ENCODE results near the gene ARIH2.

ARIH2 gene

GRCh38 chr3:48929358-48930035, 10.9 kb downstream of the ARIH2 start:
- no peak for DNase-seq (ENCODE audit: low spot score)

- DNase-seq (ENCODE audit: low spot score), result no peak
Observed at GRCh38 chr3:48930590-48930989, 11.9 kb downstream of the ARIH2 start.

GRCh38 chr3:48931944-48932580, 13.4 kb downstream of the ARIH2 start:
- DNase-seq (ENCODE audit: low spot score), result no peak

DNA sequence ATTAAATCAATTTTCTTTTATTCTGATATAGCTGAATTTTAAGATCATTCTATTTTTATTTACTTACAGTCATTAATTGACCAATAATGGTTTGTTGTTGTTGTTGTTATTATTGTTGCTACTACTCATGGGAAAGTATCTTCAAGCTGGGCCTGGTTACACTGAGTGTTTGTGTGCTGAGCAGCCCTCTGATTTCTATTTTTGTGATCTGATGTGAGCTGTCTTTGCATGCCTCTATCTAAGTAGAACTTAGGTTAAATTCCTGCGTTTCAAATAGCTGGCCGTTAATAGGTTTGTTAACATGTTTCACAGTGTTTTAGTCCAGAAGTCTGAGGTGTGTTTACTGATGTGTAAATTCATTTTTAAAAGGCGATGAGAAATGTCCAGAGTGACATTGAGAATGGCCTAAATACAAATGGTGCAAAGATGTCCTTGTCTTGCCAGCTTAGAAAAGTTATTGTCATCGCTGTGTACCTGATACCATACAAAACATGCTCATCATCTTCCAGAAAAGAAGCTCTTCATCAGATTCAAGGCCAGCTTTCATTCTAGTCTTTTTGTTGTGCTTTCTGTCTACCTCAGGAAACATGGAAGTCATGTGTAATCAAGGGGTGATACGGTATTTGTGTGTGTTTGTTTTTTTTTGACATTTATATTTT, 15.8 kb downstream of the ARIH2 start:
- DNase-seq (ENCODE audit: low spot score), result no peak

DNA sequence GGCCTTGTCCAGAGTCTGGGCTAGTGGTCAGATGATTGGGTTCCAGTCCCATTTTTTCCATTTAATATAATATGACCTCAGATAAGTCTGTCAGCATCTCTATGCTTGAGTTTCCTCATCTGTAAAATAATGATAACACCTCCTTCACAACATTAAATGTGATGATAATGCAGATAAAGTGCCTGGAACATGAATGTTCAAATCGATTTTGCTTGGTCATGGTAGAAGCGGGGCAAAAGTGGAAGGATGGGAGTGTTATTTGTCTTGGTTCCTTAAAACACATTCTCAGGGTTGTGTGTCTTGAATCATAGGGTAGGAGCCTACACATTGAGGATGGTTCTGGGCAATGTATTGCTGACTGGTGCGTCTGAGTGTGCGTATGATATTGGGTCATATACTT, 16.9 kb downstream of the ARIH2 start:
- no peak for DNase-seq (ENCODE audit: low spot score)

DNA sequence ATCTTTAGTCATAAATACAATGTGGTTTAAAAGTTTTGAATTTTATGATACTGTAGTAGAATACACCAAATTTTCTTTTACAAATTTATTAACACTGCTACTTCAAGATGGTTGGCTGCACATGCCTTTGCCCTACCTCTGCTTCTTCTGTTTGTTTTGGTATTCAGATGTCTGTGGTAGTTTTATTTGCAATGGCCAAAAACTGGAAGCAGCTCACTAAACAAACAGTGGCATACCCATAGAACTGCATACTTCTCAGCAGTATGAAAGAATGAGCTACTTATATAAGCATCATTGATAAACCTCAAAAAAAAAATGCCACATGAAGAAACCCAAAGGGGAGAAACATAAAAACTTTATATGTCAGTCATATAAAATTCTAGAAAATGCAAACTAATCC, 19.5 kb downstream of the ARIH2 start:
- no peak for DNase-seq (ENCODE audit: low spot score)

GRCh38 chr3:48938689-48939088, 20.0 kb downstream of the ARIH2 start:
- DNase-seq (ENCODE audit: low spot score), result no peak

DNA sequence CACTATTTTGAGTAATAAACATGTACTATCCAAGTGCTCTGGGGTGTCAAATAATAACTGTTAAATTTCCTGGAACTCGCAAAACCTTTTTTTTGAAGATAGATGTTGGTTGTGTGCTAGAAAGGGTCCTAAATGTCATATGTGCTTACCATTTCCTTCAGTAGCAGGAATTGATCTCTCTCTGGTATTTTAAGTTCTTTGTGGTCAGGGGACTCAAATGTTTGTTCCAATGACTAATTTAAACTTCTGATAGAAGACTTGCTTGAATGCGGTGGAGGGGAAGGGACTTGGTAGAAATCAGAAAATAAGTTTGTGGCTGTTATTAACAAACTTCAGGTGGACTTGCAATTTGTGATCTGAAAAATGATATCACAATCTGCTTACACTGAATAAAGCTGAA, 26.8 kb downstream of the ARIH2 start:
- DNase-seq (ENCODE audit: low spot score), result no peak

DNA sequence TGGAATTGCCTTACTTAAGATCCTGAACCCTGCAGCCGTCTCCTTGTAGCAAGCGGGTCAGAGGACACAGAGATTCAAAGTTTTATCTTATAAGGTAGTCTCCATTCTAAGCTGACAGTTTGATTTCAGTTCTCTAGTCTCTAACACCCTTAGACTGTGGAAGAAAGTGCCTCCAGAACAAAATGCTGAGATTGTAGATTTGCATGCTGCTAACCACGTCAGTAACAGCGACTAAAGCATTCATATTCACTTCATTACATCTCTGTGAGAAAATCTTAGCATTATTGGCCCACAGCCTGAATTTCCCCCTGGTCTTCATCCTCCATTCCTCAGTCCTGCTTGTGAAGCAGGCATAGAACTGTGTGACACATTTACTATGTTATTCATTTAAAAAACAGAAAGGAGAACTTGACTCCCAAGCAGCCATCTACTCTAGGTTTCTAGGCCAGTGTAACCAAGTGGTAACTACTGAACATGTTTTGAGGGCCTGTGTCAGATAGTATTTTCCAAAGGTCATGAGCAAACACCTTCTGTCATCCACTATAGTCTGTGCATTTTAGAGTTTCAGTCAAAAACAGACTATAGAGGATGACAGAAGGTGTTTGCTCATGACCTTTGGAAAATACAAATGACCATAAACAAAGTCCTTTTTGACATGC, 27.4 kb downstream of the ARIH2 start:
- DNase-seq (ENCODE audit: low spot score), result no peak

DNA sequence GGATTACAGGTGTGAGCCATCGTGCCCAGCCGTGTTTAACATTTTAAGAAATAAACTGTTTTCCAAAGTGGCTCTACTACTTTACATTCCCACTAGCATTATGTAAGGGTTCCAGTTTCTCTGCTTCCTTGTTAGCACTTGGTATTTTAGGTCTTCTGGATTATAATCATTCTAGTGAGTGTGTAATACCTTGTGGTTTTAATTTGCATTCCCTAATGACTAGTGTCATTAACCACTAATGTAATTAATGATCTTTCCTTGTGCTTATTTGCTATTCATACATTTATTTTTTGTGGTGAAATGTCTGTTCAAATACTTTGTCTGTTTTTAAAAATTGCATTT, 30.7 kb downstream of the ARIH2 start:
- no peak for DNase-seq (ENCODE audit: low spot score)

GRCh38 chr3:48950051-48950450, 31.4 kb downstream of the ARIH2 start:
- no peak for DNase-seq (ENCODE audit: low spot score)

DNA sequence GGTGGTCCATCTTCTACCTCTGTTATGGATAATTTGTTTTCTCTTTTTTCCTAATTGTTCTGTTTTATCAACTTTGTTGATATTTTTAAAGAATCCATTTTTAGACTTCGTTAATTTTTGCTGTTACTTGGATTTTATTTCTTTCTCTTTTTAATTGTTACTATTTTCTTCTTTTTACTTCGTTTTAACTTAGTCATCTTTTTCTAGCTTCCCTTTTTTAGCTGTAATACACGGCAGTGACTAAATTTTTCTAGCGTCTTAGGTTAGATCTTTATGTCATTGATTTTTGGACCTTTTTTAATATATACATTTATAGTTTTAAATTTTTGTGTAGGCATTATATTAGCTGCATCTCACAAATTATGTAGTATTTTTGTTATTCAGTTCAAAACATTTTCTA, 33.1 kb downstream of the ARIH2 start:
- DNase-seq (ENCODE audit: low spot score), result no peak

DNA sequence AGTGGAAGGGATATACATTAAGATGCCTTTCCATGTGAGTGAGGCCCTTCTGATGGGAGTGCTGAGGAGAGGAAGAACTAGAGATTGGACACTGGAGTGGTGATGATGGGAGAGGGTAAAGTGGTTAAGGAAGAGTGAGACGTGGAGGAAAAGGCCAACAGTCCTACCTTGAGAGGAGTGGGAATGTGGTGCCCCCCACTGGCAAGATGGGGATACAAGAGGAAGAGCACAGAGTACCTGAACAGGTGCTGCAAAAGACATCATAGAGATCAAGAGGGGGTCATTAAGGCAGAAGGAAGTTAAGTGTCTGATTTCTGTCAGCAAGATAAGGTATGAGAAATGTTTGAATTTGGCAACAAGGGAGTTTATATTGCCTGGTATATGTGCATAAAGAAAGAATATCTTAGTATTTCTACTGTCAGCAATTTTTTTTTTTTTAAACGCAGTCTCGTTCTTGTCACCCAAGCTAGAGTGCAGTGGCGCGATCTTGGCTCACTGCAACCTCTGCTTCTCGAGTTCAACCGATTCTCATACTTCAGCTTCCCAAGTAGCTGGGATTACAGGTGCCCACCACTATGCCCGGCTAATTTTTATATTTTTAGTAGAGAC, 34.0 kb downstream of the ARIH2 start:
- no peak for DNase-seq (ENCODE audit: low spot score)

DNA sequence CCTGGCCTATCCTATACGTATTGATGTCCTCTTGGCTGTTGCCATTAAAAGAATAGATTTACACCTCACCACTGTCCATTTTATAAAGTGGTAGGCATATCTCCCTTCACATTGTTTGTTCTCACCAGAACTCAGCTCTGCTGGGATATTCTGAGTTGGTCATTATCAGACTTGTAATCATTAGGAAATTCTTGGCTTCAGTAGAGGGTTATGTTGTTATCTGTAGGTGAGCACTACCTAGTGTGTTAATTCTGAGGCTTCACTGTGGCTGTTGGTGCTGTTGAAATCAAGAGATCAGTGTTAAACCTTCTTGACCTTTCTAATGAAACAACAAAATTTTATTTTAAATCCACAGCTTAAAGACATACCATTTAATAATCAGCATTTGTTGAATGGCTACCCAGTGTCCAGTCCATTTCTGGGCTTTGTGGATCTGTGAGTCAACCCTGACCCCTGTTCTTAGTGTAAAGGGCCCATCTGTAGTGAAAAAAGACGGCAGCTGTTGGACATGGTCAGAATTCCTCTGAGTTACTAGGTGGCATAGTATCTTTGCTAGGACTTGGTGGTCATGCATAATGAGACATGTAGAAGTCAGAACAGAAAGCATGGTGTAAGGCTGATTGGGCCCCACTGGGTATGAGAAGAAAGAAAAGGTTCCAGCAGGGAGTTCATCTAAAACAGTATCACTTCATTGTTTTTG, 38.5 kb downstream of the ARIH2 start:
- DNase-seq (ENCODE audit: low spot score), result no peak

DNA sequence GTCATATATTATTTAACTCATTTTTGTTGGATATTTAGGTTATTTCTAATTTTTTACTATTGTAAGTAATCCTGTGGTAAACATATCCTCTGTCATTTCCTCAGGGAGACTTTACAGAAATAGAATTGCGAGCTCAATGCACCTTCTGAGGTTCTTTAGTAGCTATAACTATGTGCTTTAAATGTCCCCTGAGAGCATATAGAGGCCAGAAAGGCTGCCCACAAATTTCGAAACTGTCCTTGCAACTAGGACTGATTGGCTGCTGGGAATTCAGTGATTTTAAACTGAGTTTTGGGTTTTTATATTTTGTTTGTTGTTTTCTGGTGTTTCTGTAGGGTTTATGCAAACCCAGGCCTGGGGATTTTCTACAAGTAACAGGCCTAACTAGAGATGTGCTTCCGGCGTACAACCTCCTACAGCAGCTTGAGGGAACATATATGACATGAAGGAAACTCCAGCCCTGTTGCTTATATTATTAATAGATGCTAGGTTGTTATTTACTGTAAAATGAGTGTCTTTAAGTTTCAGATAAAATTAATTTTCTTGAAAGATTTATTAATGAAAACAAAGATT, 42.3 kb downstream of the ARIH2 start:
- DNase-seq (ENCODE audit: low spot score), result no peak

DNA sequence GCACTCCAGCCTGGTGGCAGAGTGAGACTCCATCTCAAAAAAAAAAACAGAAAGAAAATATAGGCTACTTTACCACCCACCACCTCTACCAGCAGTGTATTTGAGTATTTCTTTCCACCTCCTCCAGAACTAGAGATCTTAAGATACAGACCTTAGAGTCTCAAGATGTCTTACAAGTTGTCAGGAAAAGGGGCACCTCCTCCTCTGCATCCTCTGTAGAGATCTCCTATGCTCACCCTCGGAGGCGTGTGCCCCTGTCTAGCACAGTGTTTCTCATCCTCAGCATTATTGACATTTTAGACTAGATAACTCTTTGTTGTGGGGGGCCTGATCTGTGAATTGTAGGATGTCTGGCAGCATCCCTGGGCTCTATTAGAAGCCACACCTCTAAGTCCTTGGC, 43.7 kb downstream of the ARIH2 start:
- DNase-seq (ENCODE audit: low spot score), result no peak

DNA sequence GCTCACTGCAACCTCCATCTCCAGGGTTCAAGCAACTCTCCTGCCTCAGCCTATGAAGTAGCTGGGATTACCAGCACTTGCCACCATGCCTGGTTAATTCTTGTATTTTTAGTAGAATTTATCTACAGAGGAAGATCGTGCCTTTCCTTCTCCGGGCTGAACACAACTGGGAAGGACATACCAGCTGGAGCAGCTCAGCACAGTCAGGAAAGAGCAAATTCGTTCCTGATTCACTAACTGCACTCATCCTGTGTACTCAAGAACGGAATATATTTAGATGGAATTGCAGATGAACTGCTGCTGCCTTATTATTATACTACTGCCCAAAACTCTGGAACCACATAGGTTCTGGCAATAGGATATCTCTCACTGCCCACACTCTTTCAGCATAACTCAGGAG, 44.3 kb downstream of the ARIH2 start:
- no peak for DNase-seq (ENCODE audit: low spot score)

GRCh38 chr3:48963591-48963990, 44.9 kb downstream of the ARIH2 start:
- DNase-seq (ENCODE audit: low spot score), result no peak

DNA sequence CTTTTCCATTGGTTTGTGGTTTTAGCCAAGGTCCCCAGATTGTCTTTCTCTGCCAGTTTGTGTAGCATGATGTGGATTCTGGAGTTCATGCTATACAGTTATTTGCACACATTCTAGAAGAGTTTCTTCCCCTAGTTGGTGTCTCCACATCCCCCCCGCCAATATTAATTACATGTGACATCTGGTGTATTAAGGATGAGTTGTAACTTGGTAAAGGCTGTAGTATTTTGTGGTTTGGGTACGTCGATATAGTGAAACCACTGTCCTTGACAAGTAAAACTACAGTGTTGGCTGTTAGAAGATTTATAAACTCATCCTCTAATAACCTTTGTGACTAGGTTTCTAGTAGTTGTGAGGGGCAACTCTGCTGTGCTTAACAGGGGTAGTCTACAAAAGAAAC, 47.7 kb downstream of the ARIH2 start:
- no peak for DNase-seq (ENCODE audit: low spot score)

DNA sequence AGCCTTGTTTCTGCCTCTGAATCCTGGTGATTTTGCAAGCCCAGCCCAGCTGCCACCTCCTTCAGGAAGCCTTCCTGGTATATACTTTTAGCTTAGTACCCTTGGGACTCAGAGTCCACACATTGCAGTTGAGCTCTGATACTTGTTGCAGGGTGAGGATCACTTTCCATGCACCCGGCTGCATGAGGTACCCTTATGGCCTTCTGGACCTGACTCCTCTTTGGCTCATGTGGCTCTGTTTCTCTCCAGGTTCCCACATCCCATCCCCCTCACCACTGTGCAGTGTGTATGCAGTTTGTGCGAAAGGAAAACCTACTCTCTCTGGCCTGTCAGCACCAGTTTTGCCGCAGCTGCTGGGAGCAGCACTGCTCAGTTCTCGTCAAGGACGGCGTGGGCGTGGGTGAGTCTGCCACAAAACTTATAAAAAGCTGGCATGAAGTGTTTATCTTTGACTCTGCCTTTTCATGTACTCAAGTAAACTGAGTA, 48.3 kb downstream of the ARIH2 start:
- DNase-seq (ENCODE audit: low spot score), result no peak

- no peak for DNase-seq (ENCODE audit: low spot score)
Observed at GRCh38 chr3:48970586-48970985, 51.9 kb downstream of the ARIH2 start.
